NCI-H1092 (cell line): ENCODE data around the gene PAAF1.
A peak's percentile ranks its signal among the peaks of the same experiment; 100 is the strongest.
"Not testable (repeated sequence)": the region's sequence is repeated elsewhere in the genome, so short reads cannot be mapped to it uniquely, and the experiment has no call there.

ENCODE experiments used
- DNase-seq: peaks from one replicate; lab custom pipeline; 2025; lab: John Stamatoyannopoulos, UW

PAAF1 gene

GRCh38 chr11:73883856-73884255 is 7.1 kb downstream of the PAAF1 start:
- no peak for DNase-seq

- no peak for DNase-seq
Measured at GRCh38 chr11:73888244-73888643, 11.4 kb downstream of the PAAF1 start.

DNA sequence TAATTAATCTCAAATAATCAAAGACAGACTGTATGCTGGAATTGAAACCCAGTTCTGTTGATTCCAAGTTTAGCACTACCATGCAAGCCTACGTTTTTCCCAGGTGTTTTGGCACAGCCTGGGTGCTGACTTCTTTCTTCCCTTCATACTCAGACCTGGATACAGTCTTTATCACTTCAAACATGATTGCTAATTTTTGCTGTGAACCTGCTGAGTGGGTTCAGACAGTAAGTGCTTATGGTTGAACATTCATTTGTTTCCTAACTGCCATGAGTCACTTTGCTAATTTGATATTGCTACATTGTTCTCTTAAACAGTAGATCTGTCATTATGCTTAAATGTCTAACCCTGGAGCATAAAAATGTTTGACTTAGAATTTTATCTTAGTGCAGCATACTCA is 12.2 kb downstream of the PAAF1 start:
- no peak for DNase-seq

DNA sequence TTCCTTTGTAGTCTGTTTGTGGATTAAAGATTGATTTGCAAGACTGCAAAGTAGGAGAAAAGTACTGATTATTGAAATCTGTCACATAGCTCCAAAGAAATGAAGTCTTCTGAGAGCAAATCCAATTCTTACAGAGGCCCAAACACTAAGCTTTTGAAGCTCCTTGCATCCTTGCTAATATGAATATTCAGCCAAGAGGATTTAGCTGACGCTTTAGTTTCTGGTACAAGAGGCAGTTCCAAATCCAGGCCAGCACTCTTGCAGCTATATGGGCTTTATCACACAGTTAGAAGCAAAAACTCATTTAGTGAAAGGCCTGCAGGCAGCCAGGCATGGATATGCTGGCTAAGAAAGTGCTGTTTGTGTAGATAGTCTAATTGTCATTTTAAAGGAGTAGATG is 12.7 kb downstream of the PAAF1 start:
- no peak for DNase-seq

DNA sequence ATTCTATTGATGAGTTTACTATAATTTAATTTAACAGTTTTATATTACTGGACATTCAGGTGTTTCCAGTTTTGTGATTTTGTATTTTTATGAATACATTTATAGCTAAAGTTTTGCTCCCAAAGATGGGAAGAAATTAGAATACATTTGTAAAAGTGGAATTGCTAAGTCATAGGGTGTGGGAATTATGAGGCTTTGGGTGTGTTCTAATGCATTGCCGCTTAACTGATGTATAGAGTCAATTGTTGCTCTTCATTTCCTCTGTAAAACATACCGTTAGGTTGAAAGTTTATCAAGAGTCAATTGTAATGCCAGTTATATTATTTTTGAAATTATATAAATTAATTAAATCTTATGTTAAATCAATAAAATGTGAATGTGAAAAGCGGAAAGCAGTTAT is 16.2 kb downstream of the PAAF1 start:
- no peak for DNase-seq

- no peak for DNase-seq
Measured at GRCh38 chr11:73894725-73895335, 18.0 kb downstream of the PAAF1 start.

DNA sequence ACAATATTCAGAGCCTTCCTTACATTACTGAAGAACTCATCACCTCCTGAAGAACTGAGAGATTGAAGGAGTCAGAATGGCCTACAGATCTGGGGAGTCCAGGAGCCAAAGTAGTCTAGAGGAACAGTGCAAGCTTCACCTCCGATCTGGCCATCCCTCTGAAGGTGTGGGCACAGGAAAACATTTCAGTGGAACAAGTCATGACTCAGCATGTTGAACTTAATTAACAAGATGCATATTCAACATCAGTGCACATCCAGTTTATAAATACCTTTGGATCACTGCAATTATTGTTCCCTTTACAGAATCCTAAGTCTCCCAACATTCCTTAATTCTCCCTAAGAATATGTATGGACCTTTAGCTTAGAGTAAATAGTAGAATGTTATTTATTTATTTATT is 25.5 kb downstream of the PAAF1 start:
- DNase-seq: no peak

DNA sequence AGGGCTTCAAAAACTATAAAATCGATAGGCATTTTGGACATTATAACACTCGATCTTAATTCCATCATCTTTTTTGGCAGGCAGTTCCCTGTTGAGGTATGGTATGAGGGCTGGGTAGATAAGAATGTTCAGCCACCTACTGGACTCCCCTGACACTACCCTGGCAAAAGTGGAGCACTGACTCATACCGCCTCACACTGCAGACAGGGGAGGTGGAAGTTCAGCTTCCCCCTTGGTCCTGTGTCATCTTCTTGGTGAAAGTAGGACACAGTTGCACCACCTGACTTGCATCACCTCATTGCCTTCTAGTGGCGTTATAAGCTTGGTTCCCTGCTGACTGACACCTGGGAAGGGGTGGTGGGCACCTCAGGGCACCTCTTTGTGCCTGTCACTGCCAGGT is 30.4 kb downstream of the PAAF1 start:
- no peak for DNase-seq

DNA sequence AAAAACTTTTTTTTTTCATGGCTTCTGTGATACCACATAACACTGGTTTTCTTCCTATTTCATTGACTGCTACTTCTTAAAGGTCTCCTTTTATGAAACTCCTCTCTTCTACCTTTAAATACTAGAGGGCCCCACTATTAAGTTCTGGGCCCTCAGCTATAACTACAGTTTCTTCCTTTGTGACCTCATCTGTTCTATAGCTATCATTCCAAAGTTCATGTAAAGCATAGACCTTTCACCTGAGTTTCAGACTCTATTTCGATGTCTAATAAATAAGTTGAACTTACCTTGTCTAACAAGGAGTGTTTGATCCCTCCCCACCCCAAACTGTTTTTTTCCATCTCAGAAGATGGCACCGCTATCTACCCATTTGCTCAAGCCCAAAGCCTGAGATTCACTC is 35.2 kb downstream of the PAAF1 start:
- no peak for DNase-seq

DNA sequence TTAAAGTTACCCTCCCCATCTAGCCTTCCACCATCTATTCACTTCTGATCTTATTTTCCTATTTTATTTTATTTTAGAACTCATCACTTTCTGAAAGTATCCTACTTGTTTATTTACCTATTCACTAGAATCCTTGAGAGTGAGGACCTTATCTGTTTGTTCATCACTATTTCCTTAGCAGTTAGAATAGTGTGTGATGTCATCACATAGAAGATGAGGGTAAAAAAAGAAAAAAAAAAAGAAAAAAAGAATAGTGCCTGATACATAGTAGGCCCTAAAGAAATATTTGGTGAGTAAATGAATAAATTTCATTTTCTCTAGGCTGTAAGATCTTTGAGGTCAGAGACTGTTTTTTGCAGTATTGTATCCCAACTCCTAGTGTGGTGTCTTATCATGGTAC is 36.7 kb downstream of the PAAF1 start:
- DNase-seq: no peak

GRCh38 chr11:73914284-73914683 is 37.5 kb downstream of the PAAF1 start:
- no peak for DNase-seq

DNA sequence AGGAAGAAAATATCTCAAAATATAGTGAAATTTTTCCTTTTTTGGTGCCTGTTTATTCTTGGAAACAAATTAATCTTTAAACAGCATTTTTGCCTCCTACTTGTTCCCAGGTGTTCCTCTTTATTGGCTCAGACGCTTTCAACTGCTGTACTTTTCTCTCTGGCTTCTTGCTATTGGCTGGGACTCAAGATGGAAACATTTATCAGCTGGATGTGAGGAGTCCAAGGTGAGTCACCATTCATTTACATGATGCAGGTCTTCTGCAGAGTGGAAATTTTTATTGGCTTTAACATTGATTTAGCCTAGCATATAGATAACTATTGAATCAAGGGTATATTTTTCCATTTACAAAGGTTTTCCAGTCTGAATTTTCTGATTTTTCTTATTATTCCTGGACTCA is 39.6 kb downstream of the PAAF1 start:
- no peak for DNase-seq

DNA sequence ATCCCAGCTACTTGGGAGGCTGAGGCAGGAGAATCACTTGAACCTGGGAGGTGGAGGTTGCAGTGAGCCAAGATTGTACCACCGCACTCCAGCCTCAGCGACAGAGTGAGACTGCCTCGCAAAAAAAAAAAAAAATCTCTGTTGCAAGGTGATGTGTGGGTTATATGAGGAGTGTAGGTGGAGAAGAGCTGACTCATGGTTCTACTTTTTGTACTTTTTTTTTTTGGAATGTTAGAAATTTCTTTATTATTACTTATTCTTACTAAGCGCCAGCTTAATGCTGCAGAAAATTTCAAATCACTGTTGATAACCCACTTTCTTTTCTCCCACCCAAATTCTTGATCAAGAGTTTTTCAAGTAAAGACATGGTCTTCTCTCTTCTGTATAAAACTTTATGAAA is 44.4 kb downstream of the PAAF1 start:
- no peak for DNase-seq

DNA sequence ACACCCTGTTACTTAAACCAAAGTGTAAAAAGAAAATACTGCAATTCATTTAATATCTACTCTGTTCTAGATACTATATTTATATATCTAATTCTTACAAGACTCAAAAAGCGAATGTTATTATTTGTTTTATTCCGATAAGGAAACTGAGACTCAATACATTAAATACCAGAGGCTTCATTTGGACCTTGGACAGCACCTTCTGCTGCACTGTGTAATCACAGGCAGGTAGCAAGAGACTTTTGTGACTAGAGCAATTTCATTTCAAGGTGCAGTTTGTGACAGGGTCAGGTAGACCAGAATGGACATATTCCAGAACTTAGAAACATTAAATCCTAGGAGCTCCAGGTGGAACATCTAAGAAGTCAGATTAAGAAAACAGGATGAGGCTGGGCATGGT is 52.6 kb downstream of the PAAF1 start:
- DNase-seq: no peak

DNA sequence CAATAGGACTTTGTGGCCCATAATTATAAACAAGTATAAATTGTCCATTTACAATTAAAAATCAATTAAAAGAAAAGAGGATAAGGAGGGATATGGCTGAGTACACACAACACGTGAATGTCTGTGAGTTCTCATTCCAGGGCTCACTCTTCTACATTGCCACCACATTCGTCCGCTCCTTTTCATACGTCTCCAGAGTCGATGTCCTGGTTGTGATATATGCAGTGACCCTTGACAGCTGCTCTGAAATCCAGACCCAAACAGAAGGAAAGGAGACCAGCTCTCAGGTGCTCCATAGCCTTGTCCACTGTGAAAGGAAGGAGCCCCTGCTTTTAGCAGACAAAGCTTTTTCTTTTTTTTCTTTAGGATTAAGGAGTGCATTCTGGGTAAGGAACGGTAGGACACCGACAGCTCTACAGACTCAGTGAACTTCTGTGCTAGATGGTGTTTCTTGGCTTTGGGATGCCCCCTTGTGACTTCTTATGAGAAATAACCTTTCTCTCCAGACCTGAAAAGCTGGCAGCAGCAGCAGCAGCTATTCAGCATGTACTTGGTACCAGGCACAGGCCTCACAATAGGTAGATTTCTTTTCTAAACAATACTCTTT is 54.3 kb downstream of the PAAF1 start:
- DNase-seq: peak; percentile 10

DNA sequence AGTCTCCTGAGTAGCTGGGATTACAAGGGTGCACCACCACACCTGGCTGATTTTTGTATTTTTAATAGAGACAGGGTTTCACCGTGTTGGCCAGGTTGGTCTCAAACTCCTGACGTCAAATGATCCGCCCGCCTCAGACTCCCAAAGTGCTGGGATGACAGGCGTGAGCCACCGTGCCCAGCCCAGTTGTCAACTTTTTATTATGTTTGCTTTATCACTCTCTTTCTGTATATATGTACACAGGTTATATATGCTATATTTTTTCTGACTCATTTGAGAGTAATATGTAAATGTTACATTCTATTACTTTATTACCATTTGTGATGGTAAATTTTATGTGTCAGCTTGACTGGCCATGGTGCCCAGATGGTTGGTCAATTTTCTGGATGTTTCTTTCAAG is 55.2 kb downstream of the PAAF1 start:
- DNase-seq: no peak

DNA sequence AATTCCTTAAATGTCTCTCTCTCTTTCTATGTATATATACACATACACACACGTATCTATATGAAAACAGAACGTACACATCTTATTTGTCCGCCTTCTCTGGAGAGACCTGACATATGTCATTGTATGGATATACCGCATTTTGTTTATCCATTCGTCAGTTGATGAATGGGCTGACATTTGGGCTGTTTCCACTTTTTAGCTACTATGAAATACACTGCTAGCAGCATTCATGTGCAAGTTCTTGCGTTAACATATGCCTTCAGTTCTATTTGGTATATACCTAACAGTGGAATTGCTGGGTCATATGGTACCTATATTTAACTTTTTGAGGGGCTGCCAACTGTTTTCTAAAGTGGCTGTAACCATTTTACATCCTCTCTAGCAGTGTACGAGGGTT is 56.0 kb downstream of the PAAF1 start:
- DNase-seq: no peak

- not testable (repeated sequence) for DNase-seq
Measured at GRCh38 chr11:73936047-73936446, 59.2 kb downstream of the PAAF1 start.

GRCh38 chr11:73939096-73939495 is 62.3 kb downstream of the PAAF1 start:
- no peak for DNase-seq

- DNase-seq: no peak
Measured at GRCh38 chr11:73940801-73941570, 64.2 kb downstream of the PAAF1 start.

DNA sequence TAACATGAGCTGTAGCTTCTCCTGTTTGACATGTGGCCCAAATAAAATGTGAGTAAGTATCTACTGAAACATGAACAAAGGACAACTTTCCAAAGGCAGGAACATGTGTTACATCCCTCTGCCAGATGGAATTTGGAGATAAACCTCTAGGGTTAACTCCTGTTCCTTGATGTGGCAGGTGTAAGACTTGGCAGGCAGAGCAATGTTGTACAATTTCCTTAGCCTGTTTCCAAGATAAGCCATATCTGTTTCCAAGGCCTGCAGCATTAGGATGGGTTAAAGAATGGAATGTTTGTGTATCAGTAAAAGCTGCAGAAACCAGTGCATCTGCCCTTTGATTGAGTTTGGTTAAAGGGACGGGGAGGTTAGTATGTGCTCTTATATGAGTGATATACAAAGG is 65.2 kb downstream of the PAAF1 start:
- DNase-seq: no peak

DNA sequence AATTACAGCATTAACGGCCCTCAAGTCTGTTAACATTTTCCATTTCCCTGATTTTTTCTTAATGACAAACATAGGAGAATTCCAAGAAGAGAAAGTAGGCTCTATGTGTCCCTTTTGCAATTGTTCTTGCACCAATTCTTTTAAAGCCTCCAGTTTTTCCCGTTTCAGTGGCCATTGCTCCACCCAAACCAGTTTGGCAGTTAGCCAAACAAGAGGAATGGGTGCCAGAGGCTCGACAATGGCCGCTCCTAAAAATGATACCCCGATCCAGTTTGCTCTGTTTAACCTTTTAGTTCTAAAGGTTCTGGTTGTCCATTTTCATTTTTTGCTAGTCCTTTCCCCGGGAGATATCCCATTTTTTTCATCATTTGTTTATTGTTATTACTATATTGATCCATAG is 67.3 kb downstream of the PAAF1 start:
- no peak for DNase-seq

GRCh38 chr11:73944901-73945300 is 68.1 kb downstream of the PAAF1 start:
- no peak for DNase-seq

- DNase-seq: no peak
Measured at GRCh38 chr11:73945396-73945795, 68.6 kb downstream of the PAAF1 start.
